NCI-H510A (cell line): ENCODE measurements around the gene TNFAIP1.
A peak's percentile ranks its signal among the peaks of the same experiment; 100 is the strongest.

ENCODE experiments used
- DNase-seq: peaks from one replicate; lab custom pipeline; 2025; lab: John Stamatoyannopoulos, UW

Gene TNFAIP1

GRCh38 chr17:28371245-28372202 lies 36.0 kb downstream of the TNFAIP1 start, which contains the start of gene SARM1:
Gene SARM1 (plus strand): TSS chr17:28371694. CDS start chr17:28372033, 339 bp downstream.
- DNase-seq = peak; percentile 89

GRCh38 chr17:28372203-28372944 lies 36.8 kb downstream of the TNFAIP1 start:
- DNase-seq = no peak

- no peak for DNase-seq
These were observed 37.3 kb downstream of the TNFAIP1 start for GRCh38 chr17:28372945-28373274.

GRCh38 chr17:28379814-28380801 lies 44.5 kb downstream of the TNFAIP1 start:
- no peak for DNase-seq

- DNase-seq = no peak
These were observed 45.7 kb downstream of the TNFAIP1 start for GRCh38 chr17:28381141-28381825.

- no peak for DNase-seq
These were observed 48.9 kb downstream of the TNFAIP1 start for GRCh38 chr17:28384281-28385036.

- DNase-seq = no peak
These were observed 49.5 kb downstream of the TNFAIP1 start for GRCh38 chr17:28385037-28385400.

- no peak for DNase-seq
These were observed 49.8 kb downstream of the TNFAIP1 start for GRCh38 chr17:28385406-28385805.

GRCh38 chr17:28386391-28386790 lies 50.8 kb downstream of the TNFAIP1 start:
- DNase-seq = no peak

- DNase-seq = no peak
These were observed 52.5 kb downstream of the TNFAIP1 start for GRCh38 chr17:28388106-28388505.

- no peak for DNase-seq
These were observed 54.6 kb downstream of the TNFAIP1 start for GRCh38 chr17:28390141-28390540.

- no peak for DNase-seq
These were observed 55.0 kb downstream of the TNFAIP1 start for GRCh38 chr17:28390563-28390962.

- no peak for DNase-seq
These were observed 55.4 kb downstream of the TNFAIP1 start for GRCh38 chr17:28390984-28391383.

- DNase-seq = no peak
These were observed 55.8 kb downstream of the TNFAIP1 start for GRCh38 chr17:28391401-28391800.

GRCh38 chr17:28392491-28392890 lies 56.9 kb downstream of the TNFAIP1 start:
- no peak for DNase-seq

GRCh38 chr17:28394337-28395116 lies 59.0 kb downstream of the TNFAIP1 start:
- no peak for DNase-seq

- DNase-seq = no peak
These were observed 59.9 kb downstream of the TNFAIP1 start for GRCh38 chr17:28395426-28395825.

- DNase-seq = no peak
These were observed 60.4 kb downstream of the TNFAIP1 start for GRCh38 chr17:28395968-28396367.
